ENCODE results near the gene THRB.
"Not testable (repeated sequence)": the region's sequence is repeated elsewhere in the genome, so short reads cannot be mapped to it uniquely, and the experiment has no call there.

The THRB gene

GRCh38 chr3:24410860-24411259 lies 83.8 kb downstream of the THRB start:
- DNase-seq (ENCODE audit: low read depth in 2 of 2, low spot score in 1 of 2): no peak

GRCh38 chr3:24407980-24408680 lies 86.5 kb downstream of the THRB start:
- DNase-seq (ENCODE audit: low read depth in 2 of 2, low spot score in 1 of 2): no peak

- no peak for DNase-seq (ENCODE audit: low read depth in 2 of 2, low spot score in 1 of 2)
These were observed 87.8 kb downstream of the THRB start for GRCh38 chr3:24406900-24407299.

- no peak for DNase-seq (ENCODE audit: low read depth in 2 of 2, low spot score in 1 of 2)
These were observed 89.6 kb downstream of the THRB start for GRCh38 chr3:24405057-24405456.

- no peak for DNase-seq (ENCODE audit: low read depth in 2 of 2, low spot score in 1 of 2)
These were observed 92.9 kb downstream of the THRB start for GRCh38 chr3:24401811-24402185.

- DNase-seq (ENCODE audit: low read depth in 2 of 2, low spot score in 1 of 2): no peak
These were observed 93.4 kb downstream of the THRB start for GRCh38 chr3:24401090-24401810.

GRCh38 chr3:24400450-24400849 lies 94.2 kb downstream of the THRB start:
- DNase-seq (ENCODE audit: low read depth in 2 of 2, low spot score in 1 of 2): no peak

- no peak for DNase-seq (ENCODE audit: low read depth in 2 of 2, low spot score in 1 of 2)
These were observed 94.6 kb downstream of the THRB start for GRCh38 chr3:24400015-24400414.

- no peak for DNase-seq (ENCODE audit: low read depth in 2 of 2, low spot score in 1 of 2)
These were observed 95.0 kb downstream of the THRB start for GRCh38 chr3:24399614-24400013.

GRCh38 chr3:24398712-24399111 lies 95.9 kb downstream of the THRB start:
- DNase-seq (ENCODE audit: low read depth in 2 of 2, low spot score in 1 of 2): not testable (repeated sequence)

GRCh38 chr3:24396338-24396737 lies 98.3 kb downstream of the THRB start:
- DNase-seq (ENCODE audit: low read depth in 2 of 2, low spot score in 1 of 2): no peak

GRCh38 chr3:24394754-24395153 lies 99.9 kb downstream of the THRB start:
- DNase-seq (ENCODE audit: low read depth in 2 of 2, low spot score in 1 of 2): no peak

GRCh38 chr3:24393316-24393715 lies 101.3 kb downstream of the THRB start:
- DNase-seq (ENCODE audit: low read depth in 2 of 2, low spot score in 1 of 2): no peak

GRCh38 chr3:24390169-24391130 lies 104.2 kb downstream of the THRB start:
- DNase-seq (ENCODE audit: low read depth in 2 of 2, low spot score in 1 of 2): no peak

- no peak for DNase-seq (ENCODE audit: low read depth in 2 of 2, low spot score in 1 of 2)
These were observed 105.3 kb downstream of the THRB start for GRCh38 chr3:24389108-24390090.

- no peak for DNase-seq (ENCODE audit: low read depth in 2 of 2, low spot score in 1 of 2)
These were observed 106.0 kb downstream of the THRB start for GRCh38 chr3:24388611-24389010.

- no peak for DNase-seq (ENCODE audit: low read depth in 2 of 2, low spot score in 1 of 2)
These were observed 106.5 kb downstream of the THRB start for GRCh38 chr3:24388159-24388558.

GRCh38 chr3:24387493-24387892 lies 107.2 kb downstream of the THRB start:
- no peak for DNase-seq (ENCODE audit: low read depth in 2 of 2, low spot score in 1 of 2)

- DNase-seq (ENCODE audit: low read depth in 2 of 2, low spot score in 1 of 2): no peak
These were observed 107.7 kb downstream of the THRB start for GRCh38 chr3:24387000-24387399.

GRCh38 chr3:24386458-24386857 lies 108.2 kb downstream of the THRB start:
- no peak for DNase-seq (ENCODE audit: low read depth in 2 of 2, low spot score in 1 of 2)
